Vagina (tissue), 2 donors: ENCODE results near the gene SETD1A. TPM values are rescaled to one million over a fixed set of nuclear protein-coding genes. Genes with fewer than 3 reads are reported as not detected.
A peak's percentile ranks its signal among the peaks of the same experiment; 100 is the strongest.
"Not testable (repeated sequence)": the region's sequence is repeated elsewhere in the genome, so short reads cannot be mapped to it uniquely, and the experiment has no call there.

Experiments
- DNase-seq, 2 donors: peaks; one replicate each; pipeline ENCODE4 v3.0.0-alpha.2; 2017; ENCODE audit errors: extremely low spot score in 2 of 2
- H3K27ac ChIP-seq: fragments of 200-600 bp; sonication (generic); one replicate; pipeline ENCODE4 v1.5.1; 2019
- H3K27me3 ChIP-seq: fragments of 200-600 bp; sonication (generic); one replicate; pipeline ENCODE4 v1.5.1; 2019
- H3K36me3 ChIP-seq, 2 donors: fragments of 200-600 bp; sonication (generic); one replicate each; pipeline ENCODE4 v1.5.1; 2017 to 2019
- H3K4me1 ChIP-seq: fragments of 200-600 bp; sonication (generic); one replicate; pipeline ENCODE4 v1.5.1; 2019
- H3K4me3 ChIP-seq, 2 donors: fragments of 200-600 bp; sonication (generic); 1 replicate in 1 of 2; 2 replicates in 1 of 2; pipeline ENCODE4 v1.5.1; 2016 to 2019
- H3K9me3 ChIP-seq: fragments of 200-600 bp; sonication (generic); one replicate; pipeline ENCODE4 v1.5.1; 2019
- POLR2A ChIP-seq, 2 donors: fragments of 450-650 bp; IDR thresholded peaks; one replicate each; pipeline ENCODE4 v1.6.1; 2017; ENCODE audit warnings: antibody characterized with exemption in 2 of 2, mild to moderate bottlenecking in 2 of 2, moderate library complexity in 2 of 2
- POLR2AphosphoS5 ChIP-seq, 2 donors: sonication (generic); formaldehyde crosslinking; IDR thresholded peaks; one replicate each; pipeline ENCODE4 v1.9.0; 2017; ENCODE audit warnings: antibody characterized with exemption in 2 of 2, mild to moderate bottlenecking in 2 of 2, low read depth in 1 of 2; ENCODE audit not compliant: insufficient read depth in 1 of 2
- intact Hi-C: fragments of 100-400 bp; cut with DNase I; formaldehyde crosslinking; loops from one replicate; pipeline ENCODE4 v1.15.1; 2023
- total RNA-seq: library from RNA; depleted of rRNA; stranded (reverse); fragments of >200 nt; gene quantifications from one replicate; pipeline ENCODE4 v1.2.3, GENCODE V29; 2016
- TF ChIP-seq, protein P1 (sequence below), 3 experiments: fragments of 450-650 bp in 2 of 3; fragments of 200-600 bp in 1 of 3; sonication (generic) in 1 of 3; IDR thresholded peaks; one replicate each; pipeline ENCODE4 v1.5.1; 2017 to 2019; ENCODE audit warnings: antibody characterized with exemption in 3 of 3, mild to moderate bottlenecking in 2 of 3, moderate library complexity in 2 of 3

The SETD1A gene
- total RNA-seq, 1 donor from 2014 or later, result 10.6 TPM

- H3K27ac ChIP-seq, result no peak overlapping the region
- peaks cover 22% of the 10 kb centered on the region for H3K4me1 ChIP-seq
- TF ChIP-seq POLR2A (IDR thresholded peaks at IDR 0.05), result no peak
- TF ChIP-seq POLR2AphosphoS5 (IDR thresholded peaks at IDR 0.05; ENCODE audit: insufficient read depth in 1 of 2, low read depth in 1 of 2), result no peak
- TF ChIP-seq, protein P1, sequence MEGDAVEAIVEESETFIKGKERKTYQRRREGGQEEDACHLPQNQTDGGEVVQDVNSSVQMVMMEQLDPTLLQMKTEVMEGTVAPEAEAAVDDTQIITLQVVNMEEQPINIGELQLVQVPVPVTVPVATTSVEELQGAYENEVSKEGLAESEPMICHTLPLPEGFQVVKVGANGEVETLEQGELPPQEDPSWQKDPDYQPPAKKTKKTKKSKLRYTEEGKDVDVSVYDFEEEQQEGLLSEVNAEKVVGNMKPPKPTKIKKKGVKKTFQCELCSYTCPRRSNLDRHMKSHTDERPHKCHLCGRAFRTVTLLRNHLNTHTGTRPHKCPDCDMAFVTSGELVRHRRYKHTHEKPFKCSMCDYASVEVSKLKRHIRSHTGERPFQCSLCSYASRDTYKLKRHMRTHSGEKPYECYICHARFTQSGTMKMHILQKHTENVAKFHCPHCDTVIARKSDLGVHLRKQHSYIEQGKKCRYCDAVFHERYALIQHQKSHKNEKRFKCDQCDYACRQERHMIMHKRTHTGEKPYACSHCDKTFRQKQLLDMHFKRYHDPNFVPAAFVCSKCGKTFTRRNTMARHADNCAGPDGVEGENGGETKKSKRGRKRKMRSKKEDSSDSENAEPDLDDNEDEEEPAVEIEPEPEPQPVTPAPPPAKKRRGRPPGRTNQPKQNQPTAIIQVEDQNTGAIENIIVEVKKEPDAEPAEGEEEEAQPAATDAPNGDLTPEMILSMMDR (IDR thresholded peaks at IDR 0.05), result no peak
- H3K4me3 ChIP-seq, result no peak overlapping the region
- H3K9me3 ChIP-seq, result no peaks in the 10 kb centered on the region
- no peak for DNase-seq
- peaks cover 3 to 8% of the 10 kb centered on the region in 2 donors for H3K36me3 ChIP-seq
- intact Hi-C loops, result no loop called here
- no peaks in the 10 kb centered on the region for H3K27me3 ChIP-seq
These were observed 28.4 kb upstream of the SETD1A start for GRCh38 chr16:30929167-30929566.

- intact Hi-C loops, result no loop called here
- H3K27ac ChIP-seq, result no peak overlapping the region
- no peaks in the 10 kb centered on the region for H3K9me3 ChIP-seq
- peaks cover 3 to 8% of the 10 kb centered on the region in 2 donors for H3K36me3 ChIP-seq
- peaks cover 13% of the 10 kb centered on the region for H3K4me1 ChIP-seq
- TF ChIP-seq POLR2AphosphoS5 (IDR thresholded peaks at IDR 0.05; ENCODE audit: insufficient read depth in 1 of 2, low read depth in 1 of 2), result no peak
- TF ChIP-seq, protein P1 (IDR thresholded peaks at IDR 0.05), result no peak
- TF ChIP-seq POLR2A (IDR thresholded peaks at IDR 0.05), result no peak
- no peak overlapping the region for H3K4me3 ChIP-seq
- DNase-seq, result no peak
- no peaks in the 10 kb centered on the region for H3K27me3 ChIP-seq
These were observed 27.4 kb upstream of the SETD1A start for GRCh38 chr16:30930160-30930571.

GRCh38 chr16:30931068-30931650 is 26.4 kb upstream of the SETD1A start:
- Histone ChIP-seq H3K27me3 (no peaks in the 10 kb centered on the region), H3K4me3 (no peak overlapping the region), H3K4me1 (peaks cover 9% of the 10 kb centered on the region), H3K9me3 (no peaks in the 10 kb centered on the region), H3K36me3 (peaks cover 3 to 8% of the 10 kb centered on the region in 2 donors), H3K27ac (no peak overlapping the region)
- intact Hi-C loops, result no loop called here
- no peak for DNase-seq
- TF ChIP-seq, protein P1 (IDR thresholded peaks at IDR 0.05), result no peak
- TF ChIP-seq POLR2AphosphoS5 (IDR thresholded peaks at IDR 0.05; ENCODE audit: insufficient read depth in 1 of 2, low read depth in 1 of 2), result no peak
- no peak for TF ChIP-seq POLR2A (IDR thresholded peaks at IDR 0.05)

DNA sequence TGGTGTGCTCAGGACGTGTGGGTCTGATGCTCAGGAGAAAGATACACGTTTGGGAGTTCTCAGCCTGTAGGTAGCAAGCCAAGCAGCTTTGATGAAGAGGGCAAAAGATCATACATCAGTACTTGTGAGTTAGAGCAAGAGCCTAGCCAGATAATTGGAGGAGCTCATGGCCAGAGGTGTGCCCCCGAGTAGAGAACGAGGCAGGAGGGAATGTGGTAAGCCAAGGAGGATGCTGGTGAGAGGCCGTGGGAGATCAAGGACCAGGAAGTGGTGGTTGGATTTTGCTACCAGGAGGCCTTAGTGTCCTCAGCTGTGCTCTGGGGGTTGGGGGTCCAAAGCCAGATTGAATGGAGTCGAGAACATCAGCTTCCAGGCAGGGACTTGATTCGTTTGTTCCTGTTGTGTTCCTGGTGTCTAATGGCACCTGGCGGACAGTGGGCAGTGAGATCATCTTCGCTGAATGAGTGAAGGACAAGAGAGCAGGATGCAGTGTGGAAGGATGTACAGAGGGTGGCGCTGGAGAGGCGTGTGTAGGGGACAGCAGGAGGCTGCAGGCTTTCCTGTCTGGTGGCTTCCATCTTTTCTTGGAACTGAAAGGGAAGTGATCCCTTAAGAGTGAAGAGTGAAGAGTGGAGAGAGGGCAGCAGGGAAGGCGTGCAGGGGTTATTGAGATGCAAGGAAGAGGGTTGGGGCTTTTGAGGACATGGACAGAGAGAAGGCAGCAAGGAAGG is 22.6 kb upstream of the SETD1A start:
- no peaks in the 10 kb centered on the region for H3K4me1 ChIP-seq
- H3K9me3 ChIP-seq, result no peaks in the 10 kb centered on the region
- peaks cover 3 to 7% of the 10 kb centered on the region in 2 donors for H3K36me3 ChIP-seq
- no peaks in the 10 kb centered on the region for H3K27me3 ChIP-seq
- DNase-seq, result no peak
- H3K27ac ChIP-seq, result no peak overlapping the region
- no peak overlapping the region for H3K4me3 ChIP-seq
- TF ChIP-seq POLR2A (IDR thresholded peaks at IDR 0.05) (no peak), POLR2AphosphoS5 (IDR thresholded peaks at IDR 0.05; ENCODE audit: insufficient read depth in 1 of 2, low read depth in 1 of 2) (no peak)
- TF ChIP-seq, protein P1 (IDR thresholded peaks at IDR 0.05), result peak in 1 of 3 experiments; percentile 25
- intact Hi-C loops, result no loop called here

- TF ChIP-seq POLR2AphosphoS5 (IDR thresholded peaks at IDR 0.05; ENCODE audit: insufficient read depth in 1 of 2, low read depth in 1 of 2) (no peak), POLR2A (IDR thresholded peaks at IDR 0.05) (no peak)
- TF ChIP-seq, protein P1 (IDR thresholded peaks at IDR 0.05), result no peak
- no peak overlapping the region for H3K27ac ChIP-seq
These were observed 19.9 kb upstream of the SETD1A start for GRCh38 chr16:30937692-30938091.

GRCh38 chr16:30939571-30939970 is 18.0 kb upstream of the SETD1A start:
- intact Hi-C loops, result not testable (repeated sequence)

More at GRCh38 chr16:30937692-30938091, 19.9 kb upstream of the SETD1A start:
- Histone ChIP-seq H3K36me3 (peaks cover 0 to 5% of the 10 kb centered on the region in 2 donors), H3K4me1 (peaks cover 12% of the 10 kb centered on the region), H3K4me3 (no peak overlapping the region), H3K9me3 (no peaks in the 10 kb centered on the region), H3K27me3 (no peaks in the 10 kb centered on the region)
- intact Hi-C loops, result no loop called here
- no peak for DNase-seq

More at GRCh38 chr16:30939571-30939970, 18.0 kb upstream of the SETD1A start:
- not testable (repeated sequence) for H3K27me3 ChIP-seq, H3K9me3 ChIP-seq, H3K27ac ChIP-seq, H3K4me3 ChIP-seq, DNase-seq
- H3K4me1 ChIP-seq, result peaks cover 12% of the 10 kb centered on the region
- H3K36me3 ChIP-seq, result peaks cover 0 to 16% of the 10 kb centered on the region in 2 donors
